ENCODE data around the gene ADGRD1.

ADGRD1 gene

GRCh38 chr12:131139363-131140068 lies 185.8 kb downstream of the ADGRD1 start:
- no peak for DNase-seq

DNA sequence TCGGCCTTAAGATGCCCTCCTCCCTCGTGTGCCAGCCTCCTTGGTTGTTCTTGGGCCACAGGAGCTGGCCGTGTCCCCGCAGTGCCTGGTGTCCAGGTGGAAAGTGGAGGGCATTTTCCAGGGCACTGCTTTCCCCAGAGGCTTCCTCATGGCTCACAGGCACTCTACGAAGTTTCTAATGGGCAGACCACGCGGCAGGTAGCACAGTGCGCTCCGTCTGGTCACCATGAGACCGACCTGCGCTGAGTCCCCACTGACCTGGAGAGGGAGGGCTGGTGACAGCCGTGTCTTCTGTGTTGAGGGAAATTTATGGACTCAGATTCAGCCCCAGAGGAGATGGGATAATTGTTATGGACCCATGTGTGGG lies 186.3 kb downstream of the ADGRD1 start:
- DNase-seq: no peak

- no peak for DNase-seq
Measured at GRCh38 chr12:131140697-131141096, 187.0 kb downstream of the ADGRD1 start.

DNA sequence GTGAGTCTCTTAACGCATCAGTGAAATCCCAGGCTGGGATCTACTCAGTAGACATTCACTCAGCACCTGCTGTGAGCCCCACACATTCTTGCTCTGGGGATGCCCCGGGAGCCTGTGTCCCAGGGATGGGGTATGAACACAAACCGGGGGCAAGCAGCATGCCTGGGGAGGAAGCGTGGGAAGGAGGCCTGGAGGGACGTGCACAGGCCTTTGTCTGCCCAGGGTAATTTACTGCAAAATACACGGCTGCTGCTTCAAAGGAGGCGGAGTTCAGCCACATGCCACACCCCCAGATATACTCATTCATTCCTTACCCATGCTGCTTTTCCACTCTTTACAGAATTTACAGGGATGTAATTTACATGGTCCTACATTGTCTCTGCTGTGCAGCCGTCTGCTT lies 187.8 kb downstream of the ADGRD1 start:
- no peak for DNase-seq

DNA sequence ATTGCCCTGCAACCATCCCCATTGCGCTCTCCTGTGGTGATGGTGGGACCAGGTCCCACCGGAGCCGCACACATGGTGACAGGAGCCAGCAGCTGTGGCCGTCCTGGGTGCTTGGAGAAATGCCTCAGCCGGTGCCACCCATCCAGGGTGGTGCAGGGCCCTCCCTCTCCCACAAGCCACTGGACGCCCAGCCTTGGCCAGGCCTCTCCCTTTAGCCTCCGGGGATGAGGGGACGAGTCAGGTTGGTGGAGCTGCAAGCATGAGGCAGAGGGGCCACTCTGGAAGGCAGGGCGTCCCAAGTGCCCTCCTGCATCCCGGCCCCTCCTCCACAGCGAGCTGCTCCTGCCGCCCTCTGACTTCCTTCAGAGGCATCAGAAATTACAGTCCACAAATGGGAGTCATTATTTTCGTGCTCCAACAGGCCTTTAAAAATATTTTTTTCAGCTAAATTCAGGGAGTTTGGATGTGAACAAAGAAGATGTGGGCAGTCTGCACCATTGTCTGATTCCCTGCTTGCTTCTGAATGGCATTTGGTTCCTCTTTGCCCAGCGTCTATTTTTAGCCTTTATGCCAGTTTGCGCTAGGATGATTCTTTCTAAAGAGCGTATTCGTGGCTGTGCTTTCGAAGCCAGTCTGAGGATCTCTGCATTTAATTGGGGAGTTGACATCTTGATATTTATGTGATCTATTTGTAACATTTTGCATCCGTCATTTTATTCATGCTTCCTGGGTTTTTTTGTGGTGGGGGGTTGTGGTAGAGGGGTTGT lies 189.4 kb downstream of the ADGRD1 start:
- no peak for DNase-seq

- no peak for DNase-seq
Measured at GRCh38 chr12:131146173-131146675, 192.5 kb downstream of the ADGRD1 start.

DNA sequence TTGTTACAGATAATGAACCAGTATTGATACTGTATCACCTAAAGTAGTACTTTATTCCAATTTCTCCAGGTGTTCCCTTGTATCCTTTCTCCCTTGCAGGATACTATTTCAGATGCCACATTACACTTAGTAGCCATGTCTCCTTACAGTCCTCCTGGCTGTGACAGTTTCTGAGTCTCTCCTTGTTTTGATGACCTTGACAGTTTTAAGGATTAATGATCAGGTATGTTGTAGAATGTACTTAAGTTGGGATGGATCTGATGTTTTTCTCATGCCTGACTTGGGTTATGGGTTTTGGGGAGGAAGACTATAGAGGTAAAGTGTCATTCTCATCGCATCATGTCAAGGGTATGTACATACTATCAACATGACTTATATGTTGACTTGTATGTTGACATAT lies 193.6 kb downstream of the ADGRD1 start:
- DNase-seq: no peak

GRCh38 chr12:131147894-131148293 lies 194.2 kb downstream of the ADGRD1 start:
- DNase-seq: no peak

GRCh38 chr12:131151558-131152345 lies 198.0 kb downstream of the ADGRD1 start:
- no peak for DNase-seq

GRCh38 chr12:131152587-131152986 lies 198.9 kb downstream of the ADGRD1 start:
- DNase-seq: no peak

- no peak for DNase-seq
Measured at GRCh38 chr12:131153016-131153415, 199.3 kb downstream of the ADGRD1 start.

GRCh38 chr12:131153956-131154355 lies 200.2 kb downstream of the ADGRD1 start:
- DNase-seq: no peak

DNA sequence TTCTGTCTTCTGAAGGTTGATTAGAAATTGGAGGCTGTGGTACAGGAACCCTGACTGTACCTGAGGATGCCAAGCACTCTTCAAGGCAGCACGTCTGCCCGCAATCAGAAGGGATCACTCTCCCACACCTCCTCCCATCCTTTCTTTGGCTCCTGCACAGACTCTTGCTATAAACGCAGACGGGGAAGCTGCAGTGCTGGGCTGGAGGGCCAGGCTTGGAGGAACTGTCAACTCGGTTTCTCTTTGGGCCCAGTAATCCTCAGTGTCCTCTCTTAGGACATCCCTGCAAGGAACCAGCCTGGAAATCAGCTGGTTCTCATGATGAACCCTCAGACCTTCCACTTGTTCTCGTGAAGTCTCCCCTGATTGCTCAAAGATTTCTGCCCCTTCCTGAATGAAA lies 201.4 kb downstream of the ADGRD1 start:
- no peak for DNase-seq

GRCh38 chr12:131157743-131158142 lies 204.0 kb downstream of the ADGRD1 start:
- no peak for DNase-seq

GRCh38 chr12:131159660-131160059 lies 206.0 kb downstream of the ADGRD1 start:
- no peak for DNase-seq

- no peak for DNase-seq
Measured at GRCh38 chr12:131162113-131162512, 208.4 kb downstream of the ADGRD1 start.

- no peak for DNase-seq
Measured at GRCh38 chr12:131163189-131163738, 209.6 kb downstream of the ADGRD1 start.

GRCh38 chr12:131164096-131164872 lies 210.6 kb downstream of the ADGRD1 start:
- no peak for DNase-seq

DNA sequence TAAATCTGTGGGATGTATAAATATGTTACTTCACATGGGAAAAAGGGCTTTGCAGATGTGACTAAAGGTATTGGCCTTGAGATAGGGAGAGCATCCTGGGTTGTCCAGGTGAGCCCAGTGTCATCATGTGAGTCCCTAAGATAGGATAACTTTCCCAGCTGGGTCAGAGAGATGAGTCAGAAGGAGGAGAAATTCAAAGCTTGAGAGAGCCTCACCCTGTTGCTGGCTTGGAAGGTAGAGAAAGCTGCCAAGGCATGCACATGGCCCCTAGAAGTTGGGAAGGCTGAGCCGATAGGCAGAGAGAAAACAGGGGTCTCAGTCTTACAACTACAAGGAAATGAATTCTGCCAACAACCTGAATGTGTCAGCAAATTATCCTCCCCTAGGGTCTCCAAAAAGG lies 213.0 kb downstream of the ADGRD1 start:
- no peak for DNase-seq

DNA sequence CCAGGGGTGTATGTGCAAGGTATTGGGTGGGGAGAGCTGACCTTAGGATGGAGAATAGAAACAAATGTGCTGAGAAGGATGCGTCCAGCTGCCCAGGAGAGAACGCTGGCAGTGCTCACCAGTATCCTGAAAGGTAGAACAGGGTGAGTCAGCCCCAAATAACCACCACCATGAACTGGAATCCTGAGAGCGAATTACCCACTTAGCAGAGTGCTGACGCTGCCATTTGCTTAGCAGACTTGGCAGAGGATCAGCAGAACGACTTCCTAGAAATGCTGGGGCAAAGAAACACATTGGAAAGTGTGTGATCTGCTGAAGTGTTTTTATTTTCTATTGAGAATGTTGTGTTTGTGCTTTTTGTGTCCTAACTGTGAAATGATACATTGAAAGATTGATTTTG lies 213.6 kb downstream of the ADGRD1 start:
- no peak for DNase-seq

GRCh38 chr12:131171029-131171428 lies 217.3 kb downstream of the ADGRD1 start:
- DNase-seq: no peak

- no peak for DNase-seq
Measured at GRCh38 chr12:131174901-131175300, 221.2 kb downstream of the ADGRD1 start.
